ENCODE measurements around the gene SCN2A. TPM values are rescaled to one million over a fixed set of nuclear protein-coding genes. Genes with fewer than 3 reads are reported as not detected.

SCN2A gene
- total RNA-seq, 1 experiment from 2014 or later = 0.24 TPM

DNA sequence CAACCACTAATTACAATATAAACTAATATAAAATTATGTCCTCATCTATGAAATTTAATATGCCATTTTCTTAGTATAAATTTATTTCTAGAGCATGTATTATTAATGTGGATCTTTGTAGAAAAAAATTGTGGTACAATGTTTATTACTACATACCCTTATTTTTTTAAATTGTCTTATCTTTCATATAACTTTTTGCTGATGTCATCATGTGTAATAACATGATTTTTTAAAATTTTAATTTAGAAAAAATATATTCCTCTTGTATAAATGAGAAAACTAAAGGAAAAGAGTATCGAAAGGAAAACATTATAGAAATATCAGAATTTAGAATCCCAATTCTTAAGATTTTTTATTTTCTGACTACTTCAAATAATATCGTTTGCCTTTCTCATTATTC is 49.9 kb downstream of the SCN2A start:
- Histone ChIP-seq H3K4ac (ENCODE audit: low read depth, low read length) (no peak overlapping the region), H3K27ac (ENCODE audit: insufficient read length, low read depth, low read length) (no peak overlapping the region), H3K79me2 (ENCODE audit: insufficient read depth, low read length) (no peaks in the 10 kb centered on the region), H3K4me1 (ENCODE audit: insufficient read depth, low read length) (peaks cover 2% of the 10 kb centered on the region; the same call in 1 of the 2 replicates), H2BK5ac (ENCODE audit: insufficient read length, low read length) (no peak overlapping the region), H2BK12ac (ENCODE audit: insufficient read length, low read depth, low read length) (no peak overlapping the region), H2BK20ac (ENCODE audit: low read depth, low read length, poor library complexity, severe bottlenecking) (no peak overlapping the region), H4K20me1 (ENCODE audit: control insufficient read depth, insufficient read depth, insufficient read length) (no peaks in the 10 kb centered on the region), H3K14ac (ENCODE audit: insufficient read depth, low read length) (no peak overlapping the region), H3K9me3 (ENCODE audit: control insufficient read depth, low read depth, low read length) (no peaks in the 10 kb centered on the region), H3K4me2 (ENCODE audit: insufficient read depth, insufficient read length, low read length) (no peak overlapping the region), H3K27me3 (ENCODE audit: insufficient read depth, low read length) (no peaks in the 10 kb centered on the region), H4K91ac (ENCODE audit: insufficient read length, low read depth, low read length) (no peak overlapping the region), H3K9ac (ENCODE audit: extremely low read depth, insufficient read length, low read length) (no peak overlapping the region), H3K23me2 (ENCODE audit: insufficient read length, low read depth, low read length, poor library complexity, severe bottlenecking) (no peaks in the 10 kb centered on the region), H2AK5ac (ENCODE audit: insufficient read length, low read length) (no peak overlapping the region), H2BK120ac (ENCODE audit: low read depth, low read length, poor library complexity, severe bottlenecking) (no peak overlapping the region), H2AFZ (ENCODE audit: low read length) (no peak overlapping the region), H3T11ph (ENCODE audit: low read length) (no peak overlapping the region), H3K56ac (ENCODE audit: insufficient read length, low read depth, low read length) (no peak overlapping the region), H3K23ac (ENCODE audit: insufficient read length, low read depth, low read length) (no peak overlapping the region), H4K5ac (ENCODE audit: insufficient read length, low read depth, low read length) (no peak overlapping the region), H3K79me1 (ENCODE audit: insufficient read depth, low read depth, low read length, poor library complexity, severe bottlenecking) (no peaks in the 10 kb centered on the region), H2BK15ac (ENCODE audit: low read depth, low read length) (no peak overlapping the region), H4K8ac (replicated peaks; ENCODE audit: insufficient read length, low read depth, low read length) (no peak overlapping the region), H3K18ac (ENCODE audit: insufficient read length, low read depth, low read length) (no peak overlapping the region)
- no CpG with 5 or more reads among the region's 2 CpGs for WGBS (ENCODE audit: extremely low coverage, insufficient read length, low lambda C conversion rate)
- DNase-seq = no peak
- Mint-ChIP-seq H3K36me3 (ENCODE audit: insufficient read depth in 1 of 3, low read depth in 3 of 3) (peaks cover 0 to 6% (median 0%) of the 10 kb centered on the region in 3 experiments; a peak in 1 of 7 replicates), H3K4me3 (no peak overlapping the region), H3K4me1 (peaks cover 3 to 6% of the 10 kb centered on the region in 2 experiments), H3K27ac (no peak overlapping the region), H3K9me3 (peaks cover 0 to 2% of the 10 kb centered on the region in 2 experiments; a peak in 1 of 5 replicates), H3K27me3 (ENCODE audit: low read depth) (no peaks in the 10 kb centered on the region)
- TF ChIP-seq CTCF (conservative IDR thresholded peaks at IDR 0.05) = no peak

Data from H9 (cell line).